IMR-90 (cell line): ENCODE results near the gene SLC9A9. TPM values are rescaled to one million over a fixed set of nuclear protein-coding genes. Genes with fewer than 3 reads are reported as not detected.

Experiments used
- ATAC-seq: fragments of 200-7000 bp; cut with Tn5 transposase; 2 replicates; pipeline ENCODE4 v1.9.1; 2020; ENCODE audit warnings: low read depth, mild to moderate bottlenecking, moderate library complexity
- BruUV-seq: library from RNA; stranded (reverse); fragments of 400-500 nt; replicated peaks from 2 replicates; lab custom pipeline; 2021; lab: Mats Ljungman, UMichigan
- CTCF ChIA-PET: fragments of 300-600 bp; formaldehyde crosslinking; extraction: SDS; loops from one replicate; lab custom pipeline; 2021; ENCODE audit warnings: antibody characterized with exemption; lab: Yijun Ruan, JAX
- POLR2A ChIA-PET: fragments of 300-600 bp; sonication (Branson Sonifier 250); formaldehyde crosslinking; loops from one replicate; lab custom pipeline; 2022; ENCODE audit warnings: antibody characterized with exemption; ENCODE audit not compliant: unreplicated experiment; lab: Charles Lee
- DNase-seq: peaks from one replicate; pipeline ENCODE4 v3.0.0; 2013
- H2AFZ ChIP-seq: replicated peaks from 2 replicates; pipeline ENCODE3; 2013; ENCODE audit warnings: low read length, mild to moderate bottlenecking; ENCODE audit not compliant: poor library complexity
- H2AK5ac ChIP-seq: 2 replicates; pipeline ENCODE4 v1.6.1; 2013; ENCODE audit warnings: low read depth, low read length, inconsistent platforms
- H2AK9ac ChIP-seq: replicated peaks from 2 replicates; pipeline ENCODE3; 2013; ENCODE audit warnings: mild to moderate bottlenecking, low read depth, low read length, moderate library complexity; ENCODE audit not compliant: poor library complexity
- H2BK120ac ChIP-seq: 2 replicates; pipeline ENCODE4 v1.6.1; 2013; ENCODE audit warnings: low read depth, low read length, inconsistent platforms
- H2BK15ac ChIP-seq: 3 replicates; pipeline ENCODE4 v1.6.1; 2013; ENCODE audit warnings: low read depth, low read length, inconsistent platforms
- H2BK20ac ChIP-seq: 2 replicates; pipeline ENCODE4 v1.6.1; 2013; ENCODE audit warnings: low read depth, mild to moderate bottlenecking, inconsistent platforms, low read length, moderate library complexity
- H2BK5ac ChIP-seq: 2 replicates; pipeline ENCODE4 v1.6.1; 2013; ENCODE audit warnings: mild to moderate bottlenecking, low read depth, low read length, inconsistent platforms; ENCODE audit not compliant: poor library complexity, severe bottlenecking
- H3K14ac ChIP-seq: replicated peaks from 2 replicates; pipeline ENCODE4 v1.6.1; 2013; ENCODE audit warnings: low read depth, low read length, inconsistent platforms
- H3K18ac ChIP-seq: 2 replicates; pipeline ENCODE4 v1.6.1; 2013; ENCODE audit warnings: low read depth, low read length, control low read depth
- H3K23ac ChIP-seq: 2 replicates; pipeline ENCODE4 v1.6.1; 2013; ENCODE audit warnings: low read depth, low read length, inconsistent platforms
- H3K27ac ChIP-seq: 2 replicates; pipeline ENCODE4 v1.5.1; 2013; ENCODE audit warnings: mild to moderate bottlenecking, control low read depth, low read length; ENCODE audit not compliant: insufficient read depth
- H3K27me3 ChIP-seq: 2 replicates; pipeline ENCODE4 v1.6.1; 2013; ENCODE audit warnings: low read length; ENCODE audit not compliant: control insufficient read depth, insufficient read depth
- H3K36me3 ChIP-seq: 2 replicates; pipeline ENCODE4 v1.6.1; 2013; ENCODE audit warnings: low read length, mixed read lengths; ENCODE audit not compliant: control insufficient read depth, insufficient read depth
- H3K4ac ChIP-seq: 2 replicates; pipeline ENCODE4 v1.6.1; 2013; ENCODE audit warnings: low read depth, low read length, inconsistent platforms
- H3K4me1 ChIP-seq: 2 replicates; pipeline ENCODE4 v1.6.1; 2013; ENCODE audit warnings: low read length, mixed read lengths; ENCODE audit not compliant: control insufficient read depth, insufficient read depth
- H3K4me2 ChIP-seq: 2 replicates; pipeline ENCODE4 v1.6.1; 2013; ENCODE audit warnings: low read depth, mild to moderate bottlenecking, control low read depth, low read length, moderate library complexity
- H3K4me3 ChIP-seq: 2 replicates; pipeline ENCODE4 v1.5.1; 2013; ENCODE audit warnings: low read depth, mild to moderate bottlenecking, control low read depth, low read length, moderate library complexity; ENCODE audit not compliant: insufficient read depth
- H3K56ac ChIP-seq: 2 replicates; pipeline ENCODE4 v1.6.1; 2013; ENCODE audit warnings: low read length, inconsistent platforms; ENCODE audit not compliant: insufficient read depth; ENCODE audit errors: extremely low read depth
- H3K79me1 ChIP-seq, 2 experiments: 2 replicates each; pipeline ENCODE4 v1.6.1; 2013; ENCODE audit warnings: low read length in 2 of 2, inconsistent platforms in 1 of 2, low read depth in 1 of 2
- H3K9ac ChIP-seq: 2 replicates; pipeline ENCODE4 v1.6.1; 2013; ENCODE audit warnings: low read depth, low read length, control low read depth
- H3K9me1 ChIP-seq: 2 replicates; pipeline ENCODE4 v1.6.1; 2013; ENCODE audit warnings: low read length, inconsistent platforms; ENCODE audit not compliant: insufficient read depth
- H3K9me3 ChIP-seq: 2 replicates; pipeline ENCODE4 v1.6.1; 2013; ENCODE audit warnings: low read length; ENCODE audit not compliant: control insufficient read depth, insufficient read depth
- H4K20me1 ChIP-seq: 2 replicates; pipeline ENCODE4 v1.6.1; 2013; ENCODE audit warnings: low read length, inconsistent platforms; ENCODE audit not compliant: insufficient read depth
- H4K5ac ChIP-seq: 2 replicates; pipeline ENCODE4 v1.6.1; 2013; ENCODE audit warnings: mild to moderate bottlenecking, low read depth, low read length, control low read depth
- H4K8ac ChIP-seq, 2 experiments: 2 replicates each; pipeline ENCODE4 v1.6.1; 2013; ENCODE audit warnings: low read depth in 2 of 2, low read length in 2 of 2, control low read depth in 1 of 2, inconsistent platforms in 1 of 2
- H4K91ac ChIP-seq: 2 replicates; pipeline ENCODE4 v1.6.1; 2013; ENCODE audit warnings: low read depth, low read length, inconsistent platforms; ENCODE audit not compliant: insufficient read depth
- BHLHE40 ChIP-seq: fragments of 150-350 bp; IDR thresholded peaks from 2 replicates; pipeline ENCODE4 v1.6.1; 2016; ENCODE audit warnings: mild to moderate bottlenecking, low read depth, low read length
- CEBPB ChIP-seq: IDR thresholded peaks from 2 replicates; pipeline ENCODE4 v1.6.1; 2012; ENCODE audit warnings: low read depth, low read length, improper control_type of control experiment
- CHD1 ChIP-seq: IDR thresholded peaks from 2 replicates; pipeline ENCODE4 v1.6.1; 2012; ENCODE audit warnings: low read depth, low read length, improper control_type of control experiment
- CTCF ChIP-seq: conservative IDR thresholded peaks from 2 replicates; pipeline ENCODE4 v1.5.1; 2012; ENCODE audit warnings: mild to moderate bottlenecking, low read depth, low read length, improper control_type of control experiment
- FOS ChIP-seq: fragments of 150-350 bp; IDR thresholded peaks from 2 replicates; pipeline ENCODE4 v1.6.1; 2016; ENCODE audit warnings: low read depth, low read length
- MAFK ChIP-seq: IDR thresholded peaks from 2 replicates; pipeline ENCODE4 v1.6.1; 2012; ENCODE audit warnings: low read depth, low read length, improper control_type of control experiment
- MAZ ChIP-seq: IDR thresholded peaks from 2 replicates; pipeline ENCODE4 v1.6.1; 2012; ENCODE audit warnings: low read depth, mild to moderate bottlenecking, low read length, improper control_type of control experiment, moderate library complexity, borderline replicate concordance
- MXI1 ChIP-seq: IDR thresholded peaks from 2 replicates; pipeline ENCODE4 v1.6.1; 2012; ENCODE audit warnings: low read depth, mild to moderate bottlenecking, low read length, moderate library complexity, borderline replicate concordance
- NFE2L2 ChIP-seq: fragments of 150-350 bp; IDR thresholded peaks from 2 replicates; pipeline ENCODE4 v1.6.1; 2016; ENCODE audit warnings: low read depth, mild to moderate bottlenecking, low read length
- POLR2A ChIP-seq: IDR thresholded peaks from 2 replicates; pipeline ENCODE4 v1.6.1; 2012; ENCODE audit warnings: mild to moderate bottlenecking, low read depth, low read length
- RAD21 ChIP-seq: IDR thresholded peaks from 2 replicates; pipeline ENCODE4 v1.6.1; 2012; ENCODE audit warnings: low read length, improper control_type of control experiment
- RCOR1 ChIP-seq: IDR thresholded peaks from 2 replicates; pipeline ENCODE4 v1.6.1; 2012; ENCODE audit warnings: mild to moderate bottlenecking, low read length, improper control_type of control experiment; ENCODE audit not compliant: insufficient replicate concordance
- RFX5 ChIP-seq: IDR thresholded peaks from 2 replicates; pipeline ENCODE4 v1.8.0; 2012; ENCODE audit warnings: low read depth, mild to moderate bottlenecking, low read length, moderate library complexity
- SMC3 ChIP-seq: fragments of 150-350 bp; IDR thresholded peaks from 2 replicates; pipeline ENCODE4 v1.6.1; 2016; ENCODE audit warnings: low read depth, mild to moderate bottlenecking, antibody characterized with exemption, low read length, moderate library complexity
- USF2 ChIP-seq: fragments of 150-350 bp; IDR thresholded peaks from 2 replicates; pipeline ENCODE4 v1.6.1; 2017; ENCODE audit warnings: mild to moderate bottlenecking, antibody characterized with exemption, low read length, low read depth
- WGBS, 2 experiments: methylation state at CpG; one replicate each; pipeline versions ENCODE4 v1.1.5 to v1.1.7; 2013; ENCODE audit warnings: missing lambda C conversion rate in 2 of 2; ENCODE audit not compliant: insufficient read length in 1 of 2; ENCODE audit errors: extremely low coverage in 2 of 2; 5-methylcytosine and 5-hydroxymethylcytosine counted together
- dilution Hi-C: fragments of 300-500 bp; cut with HindIII; formaldehyde crosslinking; loops from one replicate; pipeline ENCODE4 v1.14.3; 2018; ENCODE audit warnings: low sequenced_read_pairs; ENCODE audit not compliant: unreplicated experiment
- in situ Hi-C: fragments of 300-500 bp; cut with MboI; formaldehyde crosslinking; loops from 3 replicates; pipeline ENCODE4 v1.14.3; 2019; ENCODE audit warnings: low sequenced_read_pairs, inconsistent platforms, mixed read lengths
- intact Hi-C: fragments of 100-400 bp; cut with micrococcal nuclease; formaldehyde crosslinking; loops from 2 replicates; pipeline ENCODE4 v1.10.0; 2022
- polyA plus RNA-seq, 3 experiments: library from polyadenylated mRNA; depleted of rRNA; stranded (reverse); fragments of >200 nt; gene quantifications; 2 replicates each; pipeline ENCODE4 v1.2.3, GENCODE V29; 2012; ENCODE audit warnings: low replicate concordance in 1 of 3
- total RNA-seq: library from RNA; depleted of rRNA; stranded (reverse); fragments of >200 nt; gene quantifications from 2 replicates; pipeline ENCODE4 v1.2.3, GENCODE V29; 2012
- TF ChIP-seq, protein P1 (sequence below): fragments of 150-350 bp; IDR thresholded peaks from 2 replicates; pipeline ENCODE4 v1.6.1; 2016; ENCODE audit warnings: low read depth, mild to moderate bottlenecking, low read length, moderate library complexity, borderline replicate concordance

SLC9A9 gene
- total and polyA plus RNA-seq, 2 of the 4 experiments (the other 2 are of a cell fraction) = 1.4 to 2.3 TPM

- H3K23ac ChIP-seq = no peak overlapping the region
- no peak overlapping the region for H3K4ac ChIP-seq
- no peak overlapping the region for H3K9ac ChIP-seq
- H4K8ac ChIP-seq = no peak overlapping the region
- H4K5ac ChIP-seq = no peak overlapping the region
- DNase-seq (no peak), ATAC-seq (no peak)
- TF ChIP-seq CTCF (no peak), RCOR1 (no peak), CHD1 (no peak), RFX5 (no peak), BHLHE40 (no peak), USF2 (no peak), FOS (no peak), POLR2A (no peak), MXI1 (no peak), SMC3 (no peak), CEBPB (no peak), MAZ (no peak), NFE2L2 (no peak), RAD21 (no peak), MAFK (no peak)
- TF ChIP-seq, protein P1, sequence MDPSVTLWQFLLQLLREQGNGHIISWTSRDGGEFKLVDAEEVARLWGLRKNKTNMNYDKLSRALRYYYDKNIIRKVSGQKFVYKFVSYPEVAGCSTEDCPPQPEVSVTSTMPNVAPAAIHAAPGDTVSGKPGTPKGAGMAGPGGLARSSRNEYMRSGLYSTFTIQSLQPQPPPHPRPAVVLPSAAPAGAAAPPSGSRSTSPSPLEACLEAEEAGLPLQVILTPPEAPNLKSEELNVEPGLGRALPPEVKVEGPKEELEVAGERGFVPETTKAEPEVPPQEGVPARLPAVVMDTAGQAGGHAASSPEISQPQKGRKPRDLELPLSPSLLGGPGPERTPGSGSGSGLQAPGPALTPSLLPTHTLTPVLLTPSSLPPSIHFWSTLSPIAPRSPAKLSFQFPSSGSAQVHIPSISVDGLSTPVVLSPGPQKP = no peak
- H2BK120ac ChIP-seq = no peak overlapping the region
- H3K56ac ChIP-seq = no peak overlapping the region
- ChIA-PET POLR2A (no interaction called here), CTCF (interaction anchor here (0.6 to 1.0 kb wide), 2 partner anchors 15 to 1706 kb away, joined by 4 read pairs; no protein-coding TSS in a partner anchor)
- H4K20me1 ChIP-seq = no peaks in the 10 kb centered on the region
- H3K36me3 ChIP-seq = no peaks in the 10 kb centered on the region
- no peaks in the 10 kb centered on the region for H3K9me1 ChIP-seq
- H3K79me1 ChIP-seq = no peaks in the 10 kb centered on the region
- no peak overlapping the region for H3K27ac ChIP-seq
- H3K18ac ChIP-seq = no peak overlapping the region
- H3K4me1 ChIP-seq = no peaks in the 10 kb centered on the region
- intact Hi-C loops = no loop called here
- H3K4me2 ChIP-seq = no peak overlapping the region
- WGBS, 2 experiments = no CpG with 5 or more reads among the region's 4 CpGs
- H3K4me3 ChIP-seq = no peak overlapping the region
- dilution Hi-C loops = no loop called here
- in situ Hi-C loops = no loop called here
- no peaks in the 10 kb centered on the region for H3K27me3 ChIP-seq
- no TSS peak for BruUV-seq
- no peak overlapping the region for H2BK15ac ChIP-seq
- no peak overlapping the region for H2AK9ac ChIP-seq
- H4K91ac ChIP-seq = no peak overlapping the region
- H2BK5ac ChIP-seq = no peak overlapping the region
- no peak overlapping the region for H2AFZ ChIP-seq
- no peaks in the 10 kb centered on the region for H3K9me3 ChIP-seq
- no peak overlapping the region for H3K14ac ChIP-seq
- no peak overlapping the region for H2BK20ac ChIP-seq
- H2AK5ac ChIP-seq = no peak overlapping the region
These were observed 229.0 kb downstream of the SLC9A9 start for GRCh38 chr3:143619231-143619630.
